ENCODE measurements around the gene NMD3.
"Not testable (repeated sequence)": the region's sequence is repeated elsewhere in the genome, so short reads cannot be mapped to it uniquely, and the experiment has no call there.

NMD3 gene

GRCh38 chr3:161274691-161275298 lies 53.7 kb downstream of the NMD3 start:
- in situ Hi-C loops (cut with MboI; ENCODE audit: low sequenced_read_pairs): no loop called here

GRCh38 chr3:161275919-161276318 lies 54.8 kb downstream of the NMD3 start:
- in situ Hi-C loops (cut with MboI; ENCODE audit: low sequenced_read_pairs): no loop called here

- in situ Hi-C loops (cut with MboI; ENCODE audit: low sequenced_read_pairs): not testable (repeated sequence)
These were observed 61.3 kb downstream of the NMD3 start for GRCh38 chr3:161282387-161282786.

GRCh38 chr3:161284989-161285388 lies 63.9 kb downstream of the NMD3 start:
- in situ Hi-C loops (cut with MboI; ENCODE audit: low sequenced_read_pairs): no loop called here

GRCh38 chr3:161289174-161289573 lies 68.1 kb downstream of the NMD3 start:
- in situ Hi-C loops (cut with MboI; ENCODE audit: low sequenced_read_pairs): no loop called here

GRCh38 chr3:161291191-161291901 lies 70.2 kb downstream of the NMD3 start:
- in situ Hi-C loops (cut with MboI; ENCODE audit: low sequenced_read_pairs): no loop called here

GRCh38 chr3:161293381-161293780 lies 72.3 kb downstream of the NMD3 start:
- in situ Hi-C loops (cut with MboI; ENCODE audit: low sequenced_read_pairs): no loop called here

- in situ Hi-C loops (cut with MboI; ENCODE audit: low sequenced_read_pairs): no loop called here
These were observed 74.2 kb downstream of the NMD3 start for GRCh38 chr3:161295325-161295724.

- in situ Hi-C loops (cut with MboI; ENCODE audit: low sequenced_read_pairs): no loop called here
These were observed 75.7 kb downstream of the NMD3 start for GRCh38 chr3:161296814-161297213.

Data from hTERT RPE-1 (cell line).